SH-SY5Y (cell line): Measurements from ENCODE around the gene PSMB7.

Source experiments
- GATA2 ChIP-seq: IDR thresholded peaks from 2 replicates; pipeline ENCODE4 v1.6.1; 2011; ENCODE audit warnings: mild to moderate bottlenecking, low read depth, low read length
- GATA3 ChIP-seq: IDR thresholded peaks from 2 replicates; pipeline ENCODE4 v1.6.1; 2011; ENCODE audit warnings: low read depth, mild to moderate bottlenecking, low read length, moderate library complexity

- TF ChIP-seq GATA2 (no peak), GATA3 (no peak)
These were observed 85.9 kb downstream of the PSMB7 start for GRCh38 chr9:124329206-124329792.
